Measurements from ENCODE around the gene CLUH. TPM values are rescaled to one million over a fixed set of nuclear protein-coding genes. Genes with fewer than 3 reads are reported as not detected.

The CLUH gene
- total RNA-seq, 3 donors from 2014 or later, result 120 to 149 (median 145) TPM

GRCh38 chr17:2705888-2706795, 5.4 kb downstream of the CLUH start:
- H3K4me3 ChIP-seq, result no peak overlapping the region
- peaks cover 19% of the 10 kb centered on the region for H3K36me3 ChIP-seq (ENCODE audit: low read depth)
- no peaks in the 10 kb centered on the region for H3K9me3 ChIP-seq
- DNase-seq (peak in 2 of 3 donors; percentile 25 to 49), ATAC-seq (no peak)
- intact Hi-C loops (cut with DNase I, micrococcal nuclease), result no loop called here
- no peak for TF ChIP-seq CTCF (IDR thresholded peaks at IDR 0.05)
- peaks cover 37% of the 10 kb centered on the region for H3K4me1 ChIP-seq (ENCODE audit: low read depth)

- Histone ChIP-seq H3K4me1 (ENCODE audit: low read depth) (peaks cover 32% of the 10 kb centered on the region), H3K36me3 (ENCODE audit: low read depth) (peaks cover 27% of the 10 kb centered on the region), H3K4me3 (no peak overlapping the region), H3K9me3 (no peaks in the 10 kb centered on the region)
- DNase-seq, result peak in 2 of 3 donors; percentile 21 to 29
- TF ChIP-seq CTCF (IDR thresholded peaks at IDR 0.05), result no peak
- intact Hi-C loops (cut with DNase I, micrococcal nuclease), result no loop called here
- no peak for ATAC-seq
These were observed 6.3 kb downstream of the CLUH start for GRCh38 chr17:2705263-2705662.

- no peak for ATAC-seq
- intact Hi-C loops (cut with DNase I, micrococcal nuclease), result no loop called here
- H3K4me3 ChIP-seq, result no peak overlapping the region
- TF ChIP-seq CTCF (IDR thresholded peaks at IDR 0.05), result no peak
- H3K36me3 ChIP-seq (ENCODE audit: low read depth), result peaks cover 27% of the 10 kb centered on the region
- peaks cover 28% of the 10 kb centered on the region for H3K4me1 ChIP-seq (ENCODE audit: low read depth)
- peak in 1 of 3 donors; percentile 23 for DNase-seq
- no peaks in the 10 kb centered on the region for H3K9me3 ChIP-seq
These were observed 6.7 kb downstream of the CLUH start for GRCh38 chr17:2704890-2705248.

- intact Hi-C loops (cut with DNase I, micrococcal nuclease), result no loop called here
- Histone ChIP-seq H3K9me3 (no peaks in the 10 kb centered on the region), H3K4me1 (ENCODE audit: low read depth) (peaks cover 22% of the 10 kb centered on the region), H3K36me3 (ENCODE audit: low read depth) (peaks cover 27% of the 10 kb centered on the region), H3K4me3 (no peak overlapping the region)
- ATAC-seq (no peak), DNase-seq (peak in 2 of 3 donors; percentile 33 to 47)
- no peak for TF ChIP-seq CTCF (IDR thresholded peaks at IDR 0.05)
These were observed 7.3 kb downstream of the CLUH start for GRCh38 chr17:2704031-2704889.

- DNase-seq, result peak in 2 of 3 donors; percentile 18 to 25
- Histone ChIP-seq H3K9me3 (no peaks in the 10 kb centered on the region), H3K4me3 (no peak overlapping the region), H3K4me1 (ENCODE audit: low read depth) (peaks cover 15% of the 10 kb centered on the region), H3K36me3 (ENCODE audit: low read depth) (peaks cover 27% of the 10 kb centered on the region)
- no peak for TF ChIP-seq CTCF (IDR thresholded peaks at IDR 0.05)
- intact Hi-C loops (cut with DNase I, micrococcal nuclease), result no loop called here
- ATAC-seq, result no peak
These were observed 8.0 kb downstream of the CLUH start for GRCh38 chr17:2703606-2704005.

Measured in mucosa of descending colon (tissue), 3 donors.